GM19240 (cell line): ENCODE measurements around the gene LRRC41.
"Not testable (repeated sequence)": the region's sequence is repeated elsewhere in the genome, so short reads cannot be mapped to it uniquely, and the experiment has no call there.

Source experiments
- DNase-seq: peaks from one replicate; pipeline ENCODE4 v3.0.0; 2011; ENCODE audit warnings: low spot score; ENCODE audit not compliant: insufficient read length

Gene LRRC41

GRCh38 chr1:46285730-46286477 lies 17.5 kb downstream of the LRRC41 start:
- DNase-seq, result no peak

- DNase-seq, result no peak
Measured at GRCh38 chr1:46284597-46285564, 18.5 kb downstream of the LRRC41 start.

GRCh38 chr1:46284058-46284457 lies 19.4 kb downstream of the LRRC41 start:
- DNase-seq, result no peak

- DNase-seq, result no peak
Measured at GRCh38 chr1:46281021-46281420, 22.4 kb downstream of the LRRC41 start.

GRCh38 chr1:46280092-46280491 lies 23.3 kb downstream of the LRRC41 start:
- no peak for DNase-seq

- DNase-seq, result no peak
Measured at GRCh38 chr1:46278807-46279206, 24.6 kb downstream of the LRRC41 start.

GRCh38 chr1:46277658-46278373 lies 25.6 kb downstream of the LRRC41 start:
- DNase-seq, result no peak

- no peak for DNase-seq
Measured at GRCh38 chr1:46275030-46275337, 28.4 kb downstream of the LRRC41 start.

- no peak for DNase-seq
Measured at GRCh38 chr1:46274225-46275029, 29.0 kb downstream of the LRRC41 start.

GRCh38 chr1:46268578-46268977 lies 34.8 kb downstream of the LRRC41 start:
- no peak for DNase-seq

GRCh38 chr1:46263146-46263545 lies 40.3 kb downstream of the LRRC41 start:
- no peak for DNase-seq

- DNase-seq, result no peak
Measured at GRCh38 chr1:46262508-46262907, 40.9 kb downstream of the LRRC41 start.

GRCh38 chr1:46256523-46256922 lies 46.9 kb downstream of the LRRC41 start:
- DNase-seq, result no peak

GRCh38 chr1:46254668-46255067 lies 48.7 kb downstream of the LRRC41 start:
- DNase-seq, result no peak

GRCh38 chr1:46248122-46248920 lies 55.1 kb downstream of the LRRC41 start:
- DNase-seq, result no peak

GRCh38 chr1:46247436-46248121 lies 55.8 kb downstream of the LRRC41 start, which contains the start of gene RAD54L:
RAD54L (plus strand) TSS chr1:46247763; CDS start chr1:46248406, 643 bp downstream.
- peak; percentile 94 for DNase-seq

- peak; percentile 89 for DNase-seq
Measured at GRCh38 chr1:46246548-46247435, 56.6 kb downstream of the LRRC41 start.

GRCh38 chr1:46246136-46246535 lies 57.3 kb downstream of the LRRC41 start:
- not testable (repeated sequence) for DNase-seq
